ENCODE data around the gene TIMP1.
"Not testable (repeated sequence)": the region's sequence is repeated elsewhere in the genome, so short reads cannot be mapped to it uniquely, and the experiment has no call there.

The TIMP1 gene

DNA sequence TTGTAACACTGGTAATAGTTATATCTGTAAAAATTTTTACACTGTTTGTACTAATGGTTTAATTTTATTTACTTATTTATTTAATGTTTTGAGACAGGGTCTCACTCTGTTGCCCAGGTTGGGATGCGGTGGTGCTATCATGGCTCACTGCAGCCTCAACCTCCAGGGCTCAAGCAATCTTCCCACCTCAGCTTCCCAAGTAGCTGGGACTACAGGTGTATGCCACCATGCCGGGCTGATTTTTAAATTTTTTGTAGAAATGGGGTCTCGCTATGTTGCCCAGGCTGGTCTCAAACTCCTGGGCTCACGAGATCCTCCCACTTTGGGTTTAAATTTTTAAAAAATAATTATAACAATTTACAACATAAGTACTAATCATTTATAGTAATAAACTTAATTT is 20.9 kb downstream of the TIMP1 start:
- not testable (repeated sequence) for DNase-seq (ENCODE audit: low read depth, low spot score)

DNA sequence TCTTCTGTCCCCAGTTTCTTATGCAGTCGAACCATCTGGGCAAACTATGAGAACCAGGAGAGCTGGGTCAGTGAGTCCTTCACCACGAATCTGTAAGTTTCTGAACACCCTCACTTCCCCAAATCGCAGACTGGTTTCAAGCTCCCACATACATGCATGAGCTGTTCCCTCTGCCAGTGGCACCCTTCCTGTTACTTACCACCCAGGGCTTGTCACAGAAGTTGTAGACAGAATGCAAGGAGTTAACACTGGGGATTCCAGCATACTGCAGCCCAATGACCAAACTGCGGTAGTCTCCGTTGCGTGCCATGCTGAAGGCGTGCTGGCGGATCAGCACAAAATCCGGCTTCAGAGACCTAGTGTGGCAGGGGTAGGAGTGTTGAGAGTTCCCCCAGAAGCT is 22.8 kb downstream of the TIMP1 start:
- DNase-seq (ENCODE audit: low read depth, low spot score) = no peak

DNA sequence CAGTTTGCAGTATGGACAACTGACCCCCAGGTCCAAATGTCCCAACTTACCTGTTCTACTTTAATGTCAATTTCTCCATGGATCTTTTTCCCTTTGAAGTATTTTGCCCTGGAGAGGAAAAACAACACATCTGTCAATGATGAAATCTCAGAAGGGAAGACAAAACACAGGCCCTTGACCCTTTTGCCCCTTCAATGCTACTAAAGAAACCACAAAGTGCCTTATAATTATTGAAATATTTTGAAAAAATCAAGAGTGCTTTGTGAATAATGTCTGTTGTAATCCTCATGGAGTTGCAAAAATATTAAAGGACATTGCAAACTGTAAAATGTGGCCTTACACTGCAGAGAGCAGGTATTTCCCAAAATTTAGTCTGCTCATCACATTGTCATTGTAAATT is 24.9 kb downstream of the TIMP1 start:
- DNase-seq (ENCODE audit: low read depth, low spot score) = no peak

DNA sequence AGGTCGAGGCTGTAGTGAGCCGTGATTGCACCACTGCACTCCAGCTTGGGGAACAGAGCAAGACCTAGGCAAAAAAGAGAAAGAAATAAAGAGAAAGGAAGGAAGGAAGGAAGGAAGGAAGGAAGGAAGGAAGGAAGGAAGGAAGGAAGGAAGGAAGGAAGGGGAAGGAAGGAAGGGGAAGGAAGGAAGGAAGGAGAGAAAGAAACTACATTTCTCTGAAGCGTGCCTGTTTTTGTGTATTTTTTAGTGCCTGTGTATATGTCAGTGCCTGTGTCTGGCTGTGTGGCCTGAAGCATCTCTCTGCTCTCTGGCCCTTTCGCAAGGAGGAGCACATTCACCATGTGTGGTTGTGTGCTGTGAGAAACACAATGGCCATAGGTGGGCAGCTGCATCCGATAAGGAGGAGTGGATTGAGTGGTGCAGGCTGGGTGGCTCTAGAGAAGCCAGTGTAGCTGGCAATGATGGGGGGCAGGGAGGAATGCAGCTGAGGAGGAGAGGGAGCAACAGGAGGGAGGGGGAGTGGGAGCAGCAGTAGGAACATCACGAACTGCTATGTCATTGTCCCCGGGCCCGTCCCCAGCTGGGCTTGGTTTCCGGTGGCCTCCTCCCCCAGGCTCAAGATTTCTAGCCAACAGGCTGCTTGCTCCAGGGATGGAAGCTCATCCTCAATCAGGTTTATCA is 26.0 kb downstream of the TIMP1 start:
- DNase-seq (ENCODE audit: low read depth, low spot score) = no peak

DNA sequence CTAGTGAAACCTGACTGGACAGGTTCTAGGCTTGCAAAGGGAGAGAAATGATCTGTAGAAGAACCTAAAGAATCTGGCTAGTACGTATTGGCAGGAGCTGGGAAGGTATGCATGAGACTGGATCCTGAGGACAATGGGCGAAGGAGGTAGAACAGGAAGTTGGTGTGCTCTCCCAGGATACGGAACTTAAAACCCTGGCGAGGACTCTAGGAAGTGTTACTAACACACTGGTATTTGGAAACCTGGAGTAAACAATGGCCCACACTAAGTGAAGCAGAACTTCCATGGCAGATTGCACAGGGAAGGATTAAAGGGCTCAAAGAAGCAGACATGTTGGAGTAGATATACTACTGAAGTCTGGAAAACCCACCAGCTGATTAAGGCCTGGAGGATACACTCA is 28.3 kb downstream of the TIMP1 start:
- no peak for DNase-seq (ENCODE audit: low read depth, low spot score)

DNA sequence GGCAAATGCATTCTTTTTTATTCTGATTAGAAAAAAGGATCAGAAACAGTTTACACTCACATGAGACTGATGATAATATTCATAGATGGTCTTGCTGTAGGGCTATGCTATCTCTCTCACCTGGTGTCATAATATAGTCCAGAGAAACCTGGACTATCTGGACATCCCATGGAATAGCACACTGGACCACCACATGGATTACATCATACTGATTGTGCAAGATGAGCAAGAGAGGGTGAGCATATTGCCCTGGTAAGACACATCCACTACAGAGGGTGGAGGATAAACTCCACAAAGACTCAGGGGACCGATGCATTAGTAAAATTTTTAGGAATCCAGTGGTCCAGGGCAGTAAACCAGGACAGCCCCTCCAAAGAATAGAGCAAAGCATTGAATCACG is 29.3 kb downstream of the TIMP1 start:
- DNase-seq (ENCODE audit: low read depth, low spot score) = no peak

DNA sequence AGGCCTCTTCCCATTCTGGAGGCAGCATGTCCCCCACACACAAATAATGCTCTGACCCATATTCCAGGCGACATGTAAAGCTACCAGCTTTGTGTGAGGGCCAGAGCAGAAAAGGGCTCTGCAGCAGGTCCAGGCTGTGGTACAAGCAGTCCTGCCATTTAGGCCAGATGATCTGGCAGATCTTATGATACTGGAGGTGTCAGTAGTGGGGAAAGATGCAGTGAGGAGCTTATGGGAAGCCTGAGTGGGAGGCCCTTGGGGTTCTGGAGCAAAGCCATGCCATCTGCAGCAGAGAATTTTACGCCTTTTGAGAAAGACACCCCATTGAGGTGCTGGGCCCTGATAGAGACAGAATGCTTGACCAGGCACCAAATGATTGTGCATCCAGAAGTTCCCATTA is 29.7 kb downstream of the TIMP1 start:
- no peak for DNase-seq (ENCODE audit: low read depth, low spot score)

DNA sequence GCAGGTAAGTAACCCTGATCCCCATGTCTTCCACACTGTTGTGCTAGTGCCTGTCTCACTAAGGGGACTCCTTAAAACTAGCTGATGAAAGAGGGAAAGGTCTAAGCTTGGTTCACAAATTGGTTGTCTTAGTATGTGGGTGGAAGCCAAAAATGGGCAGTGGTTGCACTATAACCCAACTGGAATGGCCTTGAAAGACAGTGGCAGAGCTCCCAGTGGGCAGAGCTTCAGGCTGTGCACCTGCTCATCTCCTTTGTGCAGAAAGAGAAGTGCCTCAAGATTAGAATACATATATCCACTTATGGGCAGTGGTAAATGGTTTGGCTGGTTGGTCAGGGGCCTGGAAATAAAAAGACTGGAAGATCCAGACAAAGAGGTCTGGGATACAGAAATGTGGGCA is 30.2 kb downstream of the TIMP1 start:
- DNase-seq (ENCODE audit: low read depth, low spot score) = no peak

DNA sequence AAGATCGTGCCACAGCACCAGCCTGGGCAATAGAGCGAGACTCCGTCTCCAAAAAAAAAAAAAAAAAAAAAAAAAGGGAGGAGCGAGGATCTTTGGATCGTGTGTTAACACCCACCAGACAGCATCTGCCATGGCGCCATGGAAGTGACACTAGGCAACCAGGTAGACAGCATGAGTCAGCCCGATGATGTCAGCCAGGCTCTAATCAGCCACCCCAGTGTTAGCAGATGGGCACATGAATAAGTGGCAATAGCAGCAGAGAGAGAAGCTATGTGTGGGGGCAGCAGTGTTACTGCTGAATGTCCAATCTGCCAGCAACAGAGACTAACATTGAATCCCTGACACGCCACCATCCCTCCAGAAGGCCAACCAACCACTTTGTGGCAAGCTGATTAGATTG is 30.8 kb downstream of the TIMP1 start:
- no peak for DNase-seq (ENCODE audit: low read depth, low spot score)

DNA sequence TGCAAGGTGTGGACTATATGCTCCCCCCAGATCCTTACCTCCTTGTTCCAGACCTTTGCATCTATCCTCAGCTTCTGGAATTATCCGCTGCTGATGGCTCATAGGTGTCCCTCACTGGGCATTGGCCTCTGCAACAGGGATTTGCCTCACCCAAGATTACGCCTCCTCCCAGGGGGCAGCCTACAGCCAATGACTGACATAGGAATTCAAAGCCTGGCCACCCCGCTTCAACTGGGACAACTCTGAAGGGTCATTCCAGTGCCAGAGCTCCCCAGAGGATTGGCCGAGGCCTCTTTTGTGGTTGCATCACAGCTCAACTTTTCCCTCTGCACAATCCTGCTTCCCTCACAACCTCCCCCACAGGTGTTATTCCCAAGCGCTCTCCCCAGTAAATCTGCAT is 32.4 kb downstream of the TIMP1 start:
- DNase-seq (ENCODE audit: low read depth, low spot score) = no peak

DNA sequence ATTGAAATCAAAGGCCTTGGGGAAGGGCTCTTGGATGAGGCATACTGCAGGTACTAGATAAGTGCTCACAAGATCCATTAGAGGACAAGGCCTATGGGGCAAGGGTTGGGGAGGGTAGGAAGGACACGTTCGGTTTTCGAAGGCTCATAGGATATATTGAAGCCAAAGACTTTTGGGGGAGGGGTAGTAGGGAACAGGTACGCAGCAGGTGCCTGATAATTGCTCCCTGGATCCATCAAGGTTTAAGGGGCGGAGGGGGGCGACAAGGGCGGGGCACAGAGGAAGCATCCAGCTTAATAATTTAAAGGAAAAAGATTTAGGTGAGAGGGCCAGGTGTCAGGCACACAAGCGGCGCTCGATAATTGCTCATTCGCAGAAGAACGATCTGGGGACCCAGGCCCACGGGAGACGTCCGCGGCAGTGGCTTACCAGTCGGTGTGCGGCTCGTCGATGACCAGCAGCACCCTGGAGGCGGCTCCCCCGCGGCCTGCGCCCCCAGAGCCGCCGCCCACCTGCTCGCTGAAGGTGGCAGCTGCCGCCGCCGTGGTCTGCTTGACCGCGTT is 36.8 kb downstream of the TIMP1 start:
- no peak for DNase-seq (ENCODE audit: low read depth, low spot score)

DNA sequence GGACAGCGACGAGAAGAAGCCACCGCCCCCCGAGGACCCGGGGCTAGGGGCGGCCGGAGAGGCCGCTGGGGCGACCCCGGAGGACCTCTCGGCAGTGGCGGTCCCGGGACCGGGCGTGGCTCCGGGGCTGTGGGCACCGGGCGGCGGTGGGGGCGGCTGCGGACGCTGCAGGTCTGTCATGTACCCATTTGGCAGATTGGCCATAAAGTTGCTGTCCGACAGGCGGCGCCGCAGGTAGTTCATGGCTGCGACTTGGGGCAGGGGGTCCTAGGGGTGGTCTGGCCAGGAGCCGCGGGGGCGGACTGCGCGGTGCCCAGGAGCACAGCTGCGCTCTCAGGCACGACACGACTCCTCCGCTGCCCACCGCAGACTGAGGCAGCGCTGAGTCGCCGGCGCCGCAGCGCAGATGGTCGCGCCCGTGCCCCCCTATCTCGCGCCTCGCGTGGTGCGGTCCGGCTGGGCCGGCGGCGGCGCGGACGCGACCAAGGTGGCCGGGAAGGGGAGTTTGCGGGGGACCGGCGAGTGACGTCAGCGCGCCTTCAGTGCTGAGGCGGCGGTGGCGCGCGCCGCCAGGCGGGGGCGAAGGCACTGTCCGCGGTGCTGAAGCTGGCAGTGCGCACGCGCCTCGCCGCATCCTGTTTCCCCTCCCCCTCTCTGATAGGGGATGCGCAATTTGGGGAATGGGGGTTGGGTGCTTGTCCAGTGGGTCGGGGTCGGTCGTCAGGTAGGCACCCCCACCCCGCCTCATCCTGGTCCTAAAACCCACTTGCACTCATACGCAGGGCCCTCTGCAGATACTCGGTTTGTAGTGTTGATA is 37.5 kb downstream of the TIMP1 start, which contains the start of gene SYN1:
SYN1 (minus strand) TSS at position 372 of the 817 bp plus-strand sequence; CDS start at position 243, 129 bp downstream.
- peak; percentile 45 for DNase-seq (ENCODE audit: low read depth, low spot score)

DNA sequence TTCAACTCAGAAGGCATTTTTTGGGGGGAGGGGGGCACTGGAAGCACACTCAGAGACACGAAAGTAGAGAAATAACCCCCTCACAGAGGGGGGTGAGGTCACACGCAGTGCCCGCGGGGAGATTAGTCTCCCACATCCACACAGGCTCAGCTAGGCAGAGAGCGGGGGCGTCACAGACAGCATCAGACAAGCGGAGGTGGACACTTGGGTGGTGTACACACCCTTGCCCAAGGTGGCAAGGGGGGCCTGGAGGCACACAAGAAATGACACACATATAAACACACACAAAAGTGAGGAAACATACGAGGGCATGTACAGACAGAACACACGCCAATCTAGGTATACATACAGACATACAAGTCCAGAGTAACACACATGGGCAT is 38.1 kb downstream of the TIMP1 start:
- DNase-seq (ENCODE audit: low read depth, low spot score) = no peak

DNA sequence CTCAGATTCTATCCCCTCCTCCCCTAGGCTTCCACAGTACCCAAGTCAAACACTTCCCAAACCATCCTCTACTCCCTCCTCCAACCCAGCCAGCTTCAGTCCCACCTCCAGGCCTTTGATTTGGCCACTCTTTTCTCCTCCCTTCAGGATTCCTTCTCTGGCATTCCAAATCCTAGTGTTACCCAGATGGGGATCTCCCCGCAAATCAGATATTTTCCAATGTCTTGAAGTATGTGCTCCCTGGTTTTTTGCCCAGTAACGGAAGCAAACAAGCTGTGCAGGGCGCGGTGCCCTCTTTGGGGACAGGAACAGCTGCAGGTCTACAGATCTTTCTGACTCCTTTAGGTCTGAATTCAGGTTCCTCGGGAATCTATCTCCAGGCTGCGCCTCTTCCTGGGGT is 39.6 kb downstream of the TIMP1 start:
- no peak for DNase-seq (ENCODE audit: low read depth, low spot score)

DNA sequence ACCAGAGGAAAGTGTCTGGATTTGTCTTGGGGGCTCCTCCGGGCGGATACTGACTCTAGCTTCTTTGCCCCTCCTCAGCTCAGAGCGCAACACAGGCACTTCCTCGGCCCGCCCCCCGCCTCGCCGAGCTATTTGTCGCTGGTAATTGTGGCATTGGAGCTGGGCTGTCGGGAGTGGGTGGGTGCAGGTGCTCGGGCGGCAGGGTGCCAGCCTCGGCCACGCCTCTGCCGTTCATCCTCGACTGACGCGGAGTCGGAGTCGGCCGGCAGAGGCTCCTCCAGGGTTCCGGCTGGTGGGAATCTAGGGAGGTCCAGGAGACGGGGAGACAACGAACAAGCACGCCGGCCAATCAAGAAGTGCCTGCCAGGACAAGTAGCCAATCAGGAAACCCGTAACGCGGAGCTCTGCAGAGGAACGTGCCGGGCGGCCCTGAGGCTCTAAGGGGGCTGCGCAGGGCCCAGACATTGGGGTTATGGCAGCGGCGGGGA is 41.3 kb downstream of the TIMP1 start:
- peak; percentile 3 for DNase-seq (ENCODE audit: low read depth, low spot score)

DNA sequence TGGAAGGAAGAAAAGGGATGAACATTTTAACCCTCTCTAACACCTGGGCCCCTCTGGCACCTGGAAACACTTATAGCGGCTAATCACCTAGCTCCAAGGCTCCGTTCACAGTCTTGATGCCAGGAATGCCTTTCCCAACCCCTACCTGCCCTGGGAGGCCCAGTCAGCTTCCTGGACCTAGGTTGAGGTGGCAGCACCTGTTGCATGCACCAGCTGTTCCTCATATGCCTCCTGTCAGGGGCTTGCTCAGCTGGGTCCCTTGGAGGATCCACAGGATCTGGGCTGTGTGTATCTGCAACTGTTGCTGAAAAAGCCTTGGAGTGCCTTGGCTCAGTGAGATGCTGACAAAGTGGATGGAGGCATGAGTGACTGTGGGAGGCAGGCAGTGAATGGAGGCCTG is 43.1 kb downstream of the TIMP1 start:
- no peak for DNase-seq (ENCODE audit: low read depth, low spot score)

DNA sequence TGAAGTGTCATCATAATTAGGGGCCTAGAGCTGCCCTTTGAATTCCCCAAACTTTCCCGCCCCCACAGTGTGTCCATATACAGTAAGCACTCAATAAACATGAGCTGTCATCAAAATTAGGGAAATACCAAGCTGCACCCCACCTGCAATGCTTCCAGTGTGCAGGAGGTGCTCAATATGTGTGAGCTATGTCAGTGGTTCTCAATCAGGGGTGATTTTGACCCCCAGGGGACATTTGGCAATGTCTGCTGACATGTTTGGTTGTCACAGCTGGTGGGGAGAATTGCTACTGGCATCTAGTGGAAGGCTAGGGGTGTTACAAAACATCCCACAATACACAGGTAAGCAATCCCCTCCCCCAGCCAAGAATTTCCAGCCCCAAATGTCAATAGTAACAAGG is 46.7 kb downstream of the TIMP1 start:
- no peak for DNase-seq (ENCODE audit: low read depth, low spot score)

DNA sequence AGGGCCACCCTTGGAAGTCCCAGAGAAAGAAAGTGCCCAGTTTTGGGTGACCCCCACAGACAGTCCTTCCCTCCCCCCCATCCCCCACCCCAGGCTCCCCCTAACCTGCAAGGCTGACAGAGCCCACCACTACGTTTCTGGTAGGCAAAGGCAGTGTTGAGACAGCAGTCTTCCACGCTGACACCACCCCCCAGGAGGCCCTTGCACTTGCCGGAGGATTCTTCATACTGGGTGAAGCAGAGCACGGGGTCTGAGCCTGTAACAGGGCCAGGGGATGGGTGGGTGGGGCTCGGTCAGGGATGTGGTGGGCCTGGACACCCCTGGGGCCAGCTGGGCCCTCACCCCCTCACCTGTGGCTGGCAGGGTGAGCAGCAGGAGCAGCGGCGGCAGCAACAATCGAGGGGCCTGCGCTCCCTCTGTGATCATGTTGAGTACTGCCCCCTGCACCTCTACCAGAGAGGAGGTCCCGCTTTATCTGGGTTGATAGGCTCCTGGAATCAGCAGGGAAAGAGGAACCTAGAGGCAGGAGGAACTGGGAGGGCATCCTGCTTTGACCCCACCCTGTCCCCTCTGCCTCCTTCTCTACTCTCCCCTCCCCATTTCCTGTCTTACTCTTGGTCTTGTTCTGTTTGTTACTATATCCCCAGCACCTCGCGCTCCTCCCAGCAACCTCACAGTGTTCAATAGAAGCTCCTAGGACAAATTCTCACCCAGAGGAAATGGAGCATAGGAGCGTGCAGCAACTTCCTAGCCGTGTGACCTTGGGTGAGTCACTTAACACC is 47.4 kb downstream of the TIMP1 start, which contains the start of gene CFP:
CFP (minus strand) TSS at position 512 of the 782 bp plus-strand sequence; CDS start at position 426, 86 bp downstream.
- no peak for DNase-seq (ENCODE audit: low read depth, low spot score)

DNA sequence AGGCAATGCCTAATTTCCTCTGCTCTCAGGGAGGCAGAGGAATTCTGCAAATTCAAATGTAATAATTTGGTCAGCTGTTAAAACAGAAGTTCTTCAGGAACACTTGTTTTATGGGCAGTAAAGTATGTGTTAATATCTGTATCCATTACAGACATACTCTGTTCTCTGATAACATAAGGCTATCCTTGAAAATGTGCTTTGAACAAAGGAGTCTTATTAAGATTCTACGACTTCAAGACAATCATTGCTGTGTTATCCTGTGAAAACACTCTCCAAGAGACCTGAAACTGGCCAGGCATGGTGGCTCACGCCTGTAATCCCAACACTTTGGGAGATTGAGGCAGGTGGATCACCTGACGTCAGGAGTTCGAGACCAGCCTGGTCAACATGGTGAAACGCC is 49.4 kb downstream of the TIMP1 start:
- no peak for DNase-seq (ENCODE audit: low read depth, low spot score)

DNA sequence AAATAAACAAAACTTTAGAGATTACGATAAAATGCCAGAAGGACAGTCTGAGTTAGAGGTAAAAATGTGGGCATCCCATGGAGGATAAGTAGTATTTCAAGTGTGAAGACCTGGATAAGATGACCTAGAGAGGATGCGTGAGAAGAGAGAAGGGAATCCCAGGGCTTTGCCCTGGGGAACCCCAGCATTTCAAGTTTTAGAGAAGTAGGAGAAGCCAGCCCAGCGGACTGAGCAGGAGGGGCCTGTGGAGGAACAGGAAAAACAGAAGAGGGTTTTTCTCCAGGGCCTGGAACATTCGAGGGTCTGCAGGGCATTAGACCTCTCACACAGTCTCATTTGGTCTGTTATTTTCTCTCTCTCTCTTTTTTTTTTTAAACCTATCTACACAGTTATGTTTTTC is 50.4 kb downstream of the TIMP1 start:
- DNase-seq (ENCODE audit: low read depth, low spot score) = no peak

DNA sequence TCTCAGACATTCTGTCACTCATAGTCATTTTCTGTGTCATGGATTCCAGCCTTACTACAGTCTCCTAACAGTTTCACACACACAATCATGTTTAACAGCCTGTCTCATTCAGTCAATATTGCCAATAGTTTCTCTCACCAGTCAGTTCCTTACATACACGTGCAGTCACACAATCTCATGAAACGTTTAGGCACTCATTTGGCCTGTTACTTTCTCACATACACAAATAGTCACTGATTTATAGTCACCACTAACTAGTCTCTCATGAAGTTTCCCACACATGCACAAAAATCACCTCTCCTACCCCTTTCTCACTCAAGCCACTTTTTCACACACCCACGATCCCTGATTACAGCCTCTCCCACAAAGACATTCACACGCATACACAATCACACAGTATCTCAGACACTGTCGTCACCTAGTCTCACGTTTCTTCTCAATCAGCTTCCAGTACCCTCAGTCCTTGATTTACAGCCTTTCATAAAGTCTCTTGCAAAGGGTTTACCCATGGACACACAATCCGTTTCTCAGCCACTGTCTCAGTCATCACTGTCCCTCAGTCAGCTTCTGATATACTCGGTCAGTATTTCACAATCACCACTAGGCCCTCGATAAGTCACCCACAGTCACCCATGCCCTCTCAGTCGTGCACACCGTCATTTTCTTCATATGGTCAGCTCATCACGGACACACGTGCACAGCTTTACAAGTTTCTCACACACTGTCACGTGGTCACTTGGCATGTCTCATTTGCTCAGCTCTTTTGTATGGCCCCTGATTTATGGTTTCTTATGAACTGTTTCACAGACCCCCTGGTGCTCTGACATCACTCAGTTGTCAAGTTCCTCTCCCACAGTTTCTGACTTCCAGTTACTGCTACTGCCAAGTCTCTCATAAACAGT is 51.7 kb downstream of the TIMP1 start:
- no peak for DNase-seq (ENCODE audit: low read depth, low spot score)

Measured in activated CD4-positive, CD25-positive, alpha-beta regulatory T cell treated with anti-CD3 and anti-CD28 coated beads, Interleukin-2, amount 50 U/mL, for 16 hours (primary cell).